H4 (cell line): Measurements from ENCODE around the gene DLK1. TPM values are rescaled to one million over a fixed set of nuclear protein-coding genes. Genes with fewer than 3 reads are reported as not detected.
A peak's percentile ranks its signal among the peaks of the same experiment; 100 is the strongest.

Experiments used
- DNase-seq: peaks from one replicate; pipeline ENCODE4 v3.0.0-alpha.2; 2015; ENCODE audit warnings: low spot score
- total RNA-seq: library from RNA; depleted of rRNA; stranded (reverse); fragments of >200 nt; shearing (Covaris generic); gene quantifications from 2 replicates; pipeline ENCODE4 v1.2.3, GENCODE V29; 2014

DLK1 gene
- total RNA-seq, 1 experiment from 2014 or later: not detected

DNA sequence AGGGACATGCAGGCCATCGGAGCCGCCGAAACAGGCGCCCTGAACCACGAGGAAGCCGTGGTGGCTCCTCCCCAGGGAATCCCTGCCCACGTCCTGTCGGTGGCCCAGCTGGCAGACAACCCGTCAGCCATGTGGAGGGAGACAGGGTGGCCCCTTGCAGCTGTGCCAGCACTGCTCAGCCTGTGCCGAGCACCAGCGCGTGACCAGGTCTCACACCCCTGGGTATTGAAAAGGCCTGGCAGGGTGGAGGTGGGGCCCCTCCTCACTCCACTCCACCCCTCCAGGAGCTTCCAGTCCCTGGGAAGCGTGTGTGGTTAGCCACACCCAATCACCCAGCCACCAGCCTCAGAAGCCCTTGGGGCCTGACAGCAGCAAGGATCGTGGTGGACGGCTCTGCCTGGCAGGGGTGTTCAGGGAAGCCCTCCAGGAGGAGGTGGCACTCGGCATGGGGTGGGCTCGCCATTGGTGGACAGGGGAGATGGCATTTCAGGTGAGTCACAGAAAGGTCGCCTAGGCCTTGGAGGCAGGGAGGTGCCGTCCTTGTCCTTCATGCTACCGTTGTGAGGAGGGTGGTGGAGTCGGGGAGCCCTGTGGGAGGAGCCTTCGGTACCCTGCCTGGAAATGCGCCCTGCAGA lies 12.3 kb upstream of the DLK1 start:
- peak; percentile 28 for DNase-seq

- DNase-seq: no peak
These were observed 11.4 kb upstream of the DLK1 start for GRCh38 chr14:100715332-100715731.

DNA sequence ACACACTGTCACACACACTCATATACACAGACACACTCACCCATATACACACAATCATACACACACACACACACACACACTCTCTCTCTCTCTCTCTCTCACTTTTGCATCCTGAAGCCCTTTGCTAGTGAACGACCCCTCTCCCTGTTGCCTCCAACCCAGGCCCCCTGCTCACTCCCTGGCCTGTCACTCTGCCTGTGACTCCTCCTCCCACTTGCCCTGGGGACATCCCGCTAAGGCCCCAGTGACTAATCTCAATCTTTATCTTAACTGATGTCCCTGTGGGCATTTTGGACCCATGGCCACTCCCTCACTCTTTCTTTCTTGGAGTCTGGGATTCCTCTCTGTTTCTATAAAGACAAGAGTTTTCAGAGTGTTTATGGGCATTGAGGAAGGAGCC lies 10.9 kb upstream of the DLK1 start:
- DNase-seq: no peak

DNA sequence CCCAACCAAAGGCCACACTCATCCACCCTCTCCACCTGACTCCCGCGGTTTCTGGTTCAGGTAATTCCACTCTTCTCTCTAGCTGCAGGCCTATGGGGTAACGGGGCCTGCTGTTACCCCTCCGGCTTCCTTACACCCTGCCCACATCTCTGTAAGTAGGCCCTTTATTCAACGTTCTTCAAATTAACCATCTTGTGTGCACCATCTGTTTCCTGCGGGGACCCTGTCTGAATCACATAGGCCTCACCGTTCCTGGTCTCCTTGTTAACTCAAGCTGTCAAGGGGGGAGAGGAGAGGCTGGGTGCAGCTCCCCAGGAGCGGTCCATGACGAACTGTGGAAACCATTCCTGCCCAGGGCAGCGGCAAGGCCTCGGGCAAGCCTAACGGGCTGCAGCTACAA lies 9.3 kb upstream of the DLK1 start:
- DNase-seq: no peak

GRCh38 chr14:100719976-100720520 lies 6.6 kb upstream of the DLK1 start:
- no peak for DNase-seq

GRCh38 chr14:100721568-100721967 lies 5.1 kb upstream of the DLK1 start:
- no peak for DNase-seq

DNA sequence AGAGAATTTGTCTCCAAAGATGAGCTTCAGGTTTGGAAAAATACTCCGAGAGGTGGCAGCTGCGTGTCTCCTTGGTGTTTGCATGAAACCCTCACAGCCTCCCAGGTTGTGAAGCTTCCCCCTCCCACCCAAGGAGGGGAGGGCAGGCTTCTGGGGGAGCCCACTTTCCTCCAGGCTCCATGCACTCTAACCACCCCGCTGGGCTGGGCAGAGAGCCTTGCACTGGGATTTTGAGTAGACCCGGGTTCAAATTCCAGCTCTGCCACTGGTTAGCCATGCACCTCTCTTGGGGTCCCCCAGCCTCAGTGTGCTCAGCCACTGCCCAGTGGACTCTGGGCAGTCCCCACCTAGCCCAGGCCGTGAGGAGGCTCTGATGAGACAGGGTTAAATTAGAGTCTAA lies 4.3 kb upstream of the DLK1 start:
- DNase-seq: no peak

- no peak for DNase-seq
These were observed 3.4 kb upstream of the DLK1 start for GRCh38 chr14:100723135-100723829.

- DNase-seq: no peak
These were observed 2.8 kb upstream of the DLK1 start for GRCh38 chr14:100723830-100724437.

GRCh38 chr14:100724536-100724935 lies 2.2 kb upstream of the DLK1 start:
- DNase-seq: no peak

GRCh38 chr14:100725587-100726387 lies 905 bp upstream of the DLK1 start:
- DNase-seq: no peak

DNA sequence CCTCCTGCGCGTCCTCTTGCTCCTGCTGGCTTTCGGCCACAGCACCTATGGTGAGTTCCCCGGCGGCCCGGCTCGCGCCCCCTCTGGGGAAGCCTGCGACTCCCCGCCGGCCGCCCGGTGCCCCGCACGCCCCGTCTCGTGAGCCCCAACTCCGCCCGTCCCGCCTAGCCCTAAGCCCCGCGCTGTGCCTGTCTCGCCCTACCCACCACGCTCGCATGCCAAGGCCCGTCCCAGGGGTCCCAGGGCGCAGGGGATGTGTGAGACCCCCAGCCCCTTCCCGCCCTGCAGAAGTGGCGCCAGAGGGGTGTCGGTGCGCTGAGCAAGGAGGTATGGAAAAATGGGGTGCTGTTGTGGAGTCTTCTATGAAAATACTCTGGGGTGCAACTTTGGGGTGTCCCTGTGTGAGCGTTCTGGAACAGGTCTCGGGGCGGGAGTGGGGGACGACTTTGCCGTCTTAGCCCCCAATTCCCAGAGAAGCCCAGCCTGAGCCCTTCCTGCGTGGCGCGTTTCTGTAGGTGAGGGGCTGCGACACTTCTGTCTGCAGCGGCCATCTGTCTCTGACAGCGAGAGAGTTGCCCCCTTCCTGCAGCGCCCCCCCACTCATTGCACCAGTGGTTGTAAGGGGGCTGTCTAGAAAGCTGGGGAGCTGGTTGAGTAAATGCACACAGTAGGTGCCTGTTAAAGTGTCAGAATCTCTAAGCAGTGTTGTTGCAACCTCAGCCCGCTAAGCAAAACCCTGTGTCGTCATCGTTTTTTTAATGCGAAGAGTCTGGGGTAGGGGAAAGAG lies 587 bp downstream of the DLK1 start:
- no peak for DNase-seq

- no peak for DNase-seq
These were observed 1.2 kb downstream of the DLK1 start for GRCh38 chr14:100727873-100728240.

DNA sequence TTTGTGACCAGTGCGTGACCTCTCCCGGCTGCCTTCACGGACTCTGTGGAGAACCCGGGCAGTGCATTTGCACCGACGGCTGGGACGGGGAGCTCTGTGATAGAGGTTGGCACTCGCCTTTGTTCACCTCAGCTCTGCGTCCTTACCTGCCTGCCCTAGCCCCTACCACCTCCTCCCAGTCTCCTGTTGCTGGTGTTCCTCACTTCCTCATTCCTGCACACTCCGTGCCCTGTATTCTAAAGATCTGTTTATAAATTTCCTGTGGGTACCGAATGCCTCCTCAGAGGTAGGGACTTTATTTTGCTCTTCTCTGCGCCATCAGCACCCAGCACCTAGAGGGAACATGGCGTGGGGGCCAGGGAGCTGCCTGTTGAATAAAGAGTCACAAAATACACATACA lies 2.3 kb downstream of the DLK1 start:
- no peak for DNase-seq

DNA sequence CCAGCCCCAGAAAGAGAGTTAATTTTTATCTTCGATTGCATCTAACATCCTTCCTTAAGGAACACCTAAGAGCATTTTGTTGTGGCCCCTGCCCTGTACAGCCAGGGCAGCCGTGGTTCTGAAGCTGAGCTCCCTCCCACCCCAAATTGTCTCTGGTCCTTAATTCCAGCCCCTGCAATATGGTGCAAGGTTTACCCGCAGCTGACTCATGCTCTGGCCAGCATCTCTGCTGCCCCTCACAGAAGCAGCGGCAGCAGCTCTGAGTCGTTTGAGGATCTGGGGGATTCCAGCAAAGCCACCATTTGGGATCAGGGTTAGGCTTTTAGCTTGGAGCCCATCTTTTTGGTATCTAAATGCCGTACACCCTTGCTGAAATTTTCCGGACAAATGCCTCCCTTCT lies 3.3 kb downstream of the DLK1 start:
- no peak for DNase-seq

- no peak for DNase-seq
These were observed 3.9 kb downstream of the DLK1 start for GRCh38 chr14:100730581-100730980.

DNA sequence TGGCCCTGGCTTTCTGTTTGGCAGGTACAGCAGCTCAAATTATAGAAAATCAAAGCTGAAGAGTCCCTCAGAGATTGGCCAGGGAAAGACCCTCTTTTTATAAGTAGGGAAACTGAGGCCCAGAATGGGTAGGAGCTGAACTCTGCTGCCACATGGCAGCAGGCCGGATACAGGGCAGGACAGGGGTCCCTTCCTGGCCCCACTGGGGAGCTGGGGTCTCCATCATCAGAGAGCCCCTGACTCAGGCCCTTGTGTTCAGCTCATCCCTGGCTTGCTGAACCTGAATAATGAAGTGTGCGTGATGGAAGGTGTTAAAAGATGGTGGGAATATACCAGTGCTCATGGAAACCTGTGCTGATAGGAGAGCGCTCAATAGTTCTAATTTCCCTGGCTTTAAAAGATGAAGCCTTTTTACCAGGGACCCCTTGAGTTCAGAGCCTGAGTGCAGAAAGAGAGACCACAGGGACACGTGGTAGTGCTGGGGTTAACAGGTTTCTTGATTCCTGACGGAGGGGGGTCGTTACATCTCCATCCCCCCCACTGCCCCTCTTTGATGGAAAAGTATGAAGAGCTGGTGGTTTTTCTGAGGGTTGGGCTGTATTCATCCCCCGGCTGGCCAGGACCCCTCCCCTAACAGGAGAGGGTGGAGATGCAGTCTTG lies 4.4 kb downstream of the DLK1 start:
- no peak for DNase-seq

DNA sequence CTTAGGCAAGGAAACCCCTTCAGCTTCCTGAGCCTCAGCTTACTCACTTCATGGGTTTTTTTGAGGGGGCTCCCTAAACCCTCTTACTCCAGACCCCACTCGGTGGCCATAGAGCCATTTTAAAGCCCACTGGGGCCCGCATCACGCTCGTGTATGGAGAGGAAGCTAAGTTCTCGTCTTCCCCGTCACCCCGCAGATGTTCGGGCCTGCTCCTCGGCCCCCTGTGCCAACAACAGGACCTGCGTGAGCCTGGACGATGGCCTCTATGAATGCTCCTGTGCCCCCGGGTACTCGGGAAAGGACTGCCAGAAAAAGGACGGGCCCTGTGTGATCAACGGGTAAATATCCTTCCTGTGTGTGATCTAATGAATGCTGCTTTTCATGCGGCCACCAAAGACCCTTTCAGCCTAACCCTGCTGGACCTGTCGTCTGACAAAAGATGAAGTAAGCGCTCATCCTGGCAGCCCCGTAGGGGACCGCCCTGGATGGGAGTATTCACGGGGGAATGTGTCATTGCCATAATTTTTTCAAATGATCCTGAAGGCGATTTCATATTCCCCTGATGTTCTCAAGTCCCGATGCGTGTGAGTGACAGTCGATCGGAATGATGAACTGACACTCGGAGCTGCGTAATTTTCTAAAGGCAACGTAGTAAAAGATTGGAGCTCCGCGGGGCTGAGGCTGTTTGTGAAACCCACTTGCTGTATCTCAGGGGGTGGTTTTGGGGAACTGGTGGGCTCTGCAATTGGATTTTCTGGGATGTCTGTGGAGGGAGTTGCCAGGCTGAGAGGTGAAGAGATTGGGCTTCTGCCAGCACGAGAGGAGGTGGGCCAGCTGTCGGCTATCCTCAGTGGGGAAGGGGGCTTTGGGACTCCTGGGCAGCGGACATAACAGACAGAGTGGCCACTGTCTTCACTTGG lies 5.4 kb downstream of the DLK1 start:
- no peak for DNase-seq

- no peak for DNase-seq
These were observed 6.0 kb downstream of the DLK1 start for GRCh38 chr14:100732766-100733100.
